NB4 (cell line): ENCODE data around the gene SOCS7.

ENCODE experiments used
- MYC ChIP-seq: IDR thresholded peaks from 2 replicates; pipeline ENCODE4 v1.6.1; 2011; ENCODE audit warnings: low read depth, low read length
- POLR2A ChIP-seq: IDR thresholded peaks from 2 replicates; pipeline ENCODE4 v1.6.1; 2011; ENCODE audit warnings: mild to moderate bottlenecking; ENCODE audit not compliant: insufficient read length; ENCODE audit errors: extremely low read depth
- TF ChIP-seq, protein P1 (sequence below): IDR thresholded peaks from one replicate; pipeline ENCODE4 v1.5.1; 2012; ENCODE audit warnings: low read depth, low read length
- TF ChIP-seq, protein P2 (sequence below): IDR thresholded peaks from 2 replicates; pipeline ENCODE4 v1.6.1; 2011; ENCODE audit warnings: low read depth, low read length

- TF ChIP-seq, protein P1, sequence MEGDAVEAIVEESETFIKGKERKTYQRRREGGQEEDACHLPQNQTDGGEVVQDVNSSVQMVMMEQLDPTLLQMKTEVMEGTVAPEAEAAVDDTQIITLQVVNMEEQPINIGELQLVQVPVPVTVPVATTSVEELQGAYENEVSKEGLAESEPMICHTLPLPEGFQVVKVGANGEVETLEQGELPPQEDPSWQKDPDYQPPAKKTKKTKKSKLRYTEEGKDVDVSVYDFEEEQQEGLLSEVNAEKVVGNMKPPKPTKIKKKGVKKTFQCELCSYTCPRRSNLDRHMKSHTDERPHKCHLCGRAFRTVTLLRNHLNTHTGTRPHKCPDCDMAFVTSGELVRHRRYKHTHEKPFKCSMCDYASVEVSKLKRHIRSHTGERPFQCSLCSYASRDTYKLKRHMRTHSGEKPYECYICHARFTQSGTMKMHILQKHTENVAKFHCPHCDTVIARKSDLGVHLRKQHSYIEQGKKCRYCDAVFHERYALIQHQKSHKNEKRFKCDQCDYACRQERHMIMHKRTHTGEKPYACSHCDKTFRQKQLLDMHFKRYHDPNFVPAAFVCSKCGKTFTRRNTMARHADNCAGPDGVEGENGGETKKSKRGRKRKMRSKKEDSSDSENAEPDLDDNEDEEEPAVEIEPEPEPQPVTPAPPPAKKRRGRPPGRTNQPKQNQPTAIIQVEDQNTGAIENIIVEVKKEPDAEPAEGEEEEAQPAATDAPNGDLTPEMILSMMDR, result no peak
- TF ChIP-seq, protein P2, sequence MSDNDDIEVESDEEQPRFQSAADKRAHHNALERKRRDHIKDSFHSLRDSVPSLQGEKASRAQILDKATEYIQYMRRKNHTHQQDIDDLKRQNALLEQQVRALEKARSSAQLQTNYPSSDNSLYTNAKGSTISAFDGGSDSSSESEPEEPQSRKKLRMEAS, result no peak
- TF ChIP-seq POLR2A (no peak), MYC (no peak)
Observed at GRCh38 chr17:38324141-38324697, 27.4 kb upstream of the SOCS7 start.
